ENCODE measurements around the gene CLOCK. TPM values are rescaled to one million over a fixed set of nuclear protein-coding genes. Genes with fewer than 3 reads are reported as not detected.

CLOCK gene
- total and polyA plus RNA-seq, 2 of the 8 experiments (the other 6 are each of a cell fraction or from before 2014, with no cell fraction given): 7.7 to 24.2 TPM

GRCh38 chr4:55438314-55438713 lies 108.4 kb downstream of the CLOCK start:
- H3K23me2 ChIP-seq (ENCODE audit: low read depth, low read length): no peaks in the 10 kb centered on the region
- ChIA-PET CTCF (ENCODE audit: partially characterized antibody) (interaction anchor here (0.9 to 2.5 kb wide), 5 partner anchors 10 to 431 kb away, joined by 3 to 8 read pairs (median 5); partner anchors contain the start of gene SRD5A3), POLR2A (ENCODE audit: partially characterized antibody) (interaction anchor here (0.7 to 1.8 kb wide), 4 partner anchors 10 to 23 kb away, joined by 3 to 5 read pairs (median 3); no protein-coding TSS in a partner anchor)
- H2BK20ac ChIP-seq (ENCODE audit: low read length): no peak overlapping the region
- H2BK12ac ChIP-seq (ENCODE audit: low read depth, low read length): no peak overlapping the region
- H2AK5ac ChIP-seq (ENCODE audit: low read depth, low read length): no peak overlapping the region
- H3K4me2 ChIP-seq (ENCODE audit: insufficient read depth in 1 of 2, low read depth in 2 of 2, low read length in 2 of 2): no peak overlapping the region
- no peak overlapping the region for H3K4ac ChIP-seq (replicated peaks; ENCODE audit: insufficient read length, low read depth, low read length)
- 89% methylated on average over 2 of the region's 2 CpGs; no CpG with 5 or more reads in 1 of the 2 experiments for WGBS, 2 experiments (ENCODE audit: extremely low coverage in 1 of 2, insufficient coverage in 1 of 2, insufficient read length in 1 of 2, insufficient replicate concordance in 2 of 2, low coverage in 1 of 2, low lambda C conversion rate in 2 of 2, missing lambda C conversion rate in 1 of 2)
- H3K79me2 ChIP-seq (ENCODE audit: control insufficient read depth in 1 of 2, insufficient read depth in 2 of 2, low read length in 2 of 2): no peaks in the 10 kb centered on the region
- H3K4me1 ChIP-seq (replicated peaks in 1 of 4; ENCODE audit: control insufficient read depth in 3 of 4, insufficient read depth in 4 of 4, low read length in 3 of 4): no peaks in the 10 kb centered on the region
- H2AFZ ChIP-seq (ENCODE audit: low read length): no peak overlapping the region
- FAIRE-seq: no peak
- no peak overlapping the region for H3K9ac ChIP-seq (replicated peaks in 1 of 4; ENCODE audit: extremely low read depth in 1 of 4, low read depth in 3 of 4, low read length in 3 of 4)
- no peak overlapping the region for H4K91ac ChIP-seq (replicated peaks; ENCODE audit: insufficient read length, low read length)
- H3K36me3 ChIP-seq (ENCODE audit: control insufficient read depth in 2 of 4, insufficient read depth in 4 of 4, low read length in 3 of 4): peaks cover 0 to 25% (median 16%) of the 10 kb centered on the region in 4 experiments; a peak in 6 of 8 replicates
- no peaks in the 10 kb centered on the region for H4K20me1 ChIP-seq (replicated peaks in 1 of 2; ENCODE audit: control insufficient read depth in 1 of 2, insufficient read depth in 2 of 2, low read length in 2 of 2)
- H2BK15ac ChIP-seq (ENCODE audit: low read length): no peak overlapping the region
- H3K9me3 ChIP-seq (ENCODE audit: insufficient read depth in 2 of 2, low read depth in 1 of 2, low read length in 1 of 2): no peaks in the 10 kb centered on the region
- no peak overlapping the region for H3K23ac ChIP-seq (ENCODE audit: insufficient read length)
- H3K4me3 ChIP-seq (ENCODE audit: extremely low read depth in 1 of 4, insufficient read depth in 2 of 4, low read depth in 3 of 4, low read length in 4 of 4): no peak overlapping the region
- H3K14ac ChIP-seq (ENCODE audit: insufficient read length): no peak overlapping the region
- no peak overlapping the region for H4K5ac ChIP-seq (ENCODE audit: insufficient read length, low read depth, low read length)
- no peak overlapping the region for H3K56ac ChIP-seq (replicated peaks; ENCODE audit: insufficient read length, low read depth, low read length)
- no peak for DNase-seq (ENCODE audit: low read depth in 1 of 2, low spot score in 2 of 2)
- H4K8ac ChIP-seq (ENCODE audit: extremely low read depth, insufficient read depth, low read length): no peak overlapping the region
- no peaks in the 10 kb centered on the region for H3K79me1 ChIP-seq (ENCODE audit: low read depth, low read length)
- H3K18ac ChIP-seq (ENCODE audit: extremely low read depth, low read length): no peak overlapping the region
- H2BK120ac ChIP-seq (replicated peaks; ENCODE audit: low read depth, low read length): no peak overlapping the region
- H3K27ac ChIP-seq (ENCODE audit: low read depth, low read length): no peak overlapping the region
- no peak overlapping the region for H2BK5ac ChIP-seq (ENCODE audit: low read depth, low read length)
- H3K27me3 ChIP-seq (replicated peaks in 1 of 4; ENCODE audit: control insufficient read depth in 3 of 4, extremely low read depth in 1 of 4, insufficient read depth in 3 of 4, low read length in 3 of 4): no peaks in the 10 kb centered on the region
- TF ChIP-seq BRCA1 (IDR thresholded peaks at IDR 0.05; ENCODE audit: low read depth, low read length): no peak
- TF ChIP-seq POU5F1 (IDR thresholded peaks at IDR 0.05; ENCODE audit: low read depth, low read length): no peak
- no peak for TF ChIP-seq BCL11A (IDR thresholded peaks at IDR 0.05; ENCODE audit: low read depth in 2 of 2, low read length in 2 of 2)
- no peak for TF ChIP-seq KDM4A (IDR thresholded peaks at IDR 0.05; ENCODE audit: low read depth, low read length, severe bottlenecking)
- TF ChIP-seq RNF2 (IDR thresholded peaks at IDR 0.05; ENCODE audit: borderline replicate concordance, low read depth, low read length, missing control alignments, poor library complexity, severe bottlenecking): no peak
- no peak for TF ChIP-seq ZNF274 (IDR thresholded peaks at IDR 0.05; ENCODE audit: borderline replicate concordance, extremely low read depth, low read length)
- TF ChIP-seq KDM1A (IDR thresholded peaks at IDR 0.05; ENCODE audit: borderline replicate concordance, low read length): no peak
- TF ChIP-seq, protein P1, sequence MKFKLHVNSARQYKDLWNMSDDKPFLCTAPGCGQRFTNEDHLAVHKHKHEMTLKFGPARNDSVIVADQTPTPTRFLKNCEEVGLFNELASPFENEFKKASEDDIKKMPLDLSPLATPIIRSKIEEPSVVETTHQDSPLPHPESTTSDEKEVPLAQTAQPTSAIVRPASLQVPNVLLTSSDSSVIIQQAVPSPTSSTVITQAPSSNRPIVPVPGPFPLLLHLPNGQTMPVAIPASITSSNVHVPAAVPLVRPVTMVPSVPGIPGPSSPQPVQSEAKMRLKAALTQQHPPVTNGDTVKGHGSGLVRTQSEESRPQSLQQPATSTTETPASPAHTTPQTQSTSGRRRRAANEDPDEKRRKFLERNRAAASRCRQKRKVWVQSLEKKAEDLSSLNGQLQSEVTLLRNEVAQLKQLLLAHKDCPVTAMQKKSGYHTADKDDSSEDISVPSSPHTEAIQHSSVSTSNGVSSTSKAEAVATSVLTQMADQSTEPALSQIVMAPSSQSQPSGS (IDR thresholded peaks at IDR 0.05; ENCODE audit: low read length): no peak
- TF ChIP-seq CREB1 (IDR thresholded peaks at IDR 0.05): no peak
- no peak for TF ChIP-seq CHD1 (IDR thresholded peaks at IDR 0.05; ENCODE audit: low read depth, low read length)
- no peak for TF ChIP-seq ASH2L (IDR thresholded peaks at IDR 0.05; ENCODE audit: low read length)
- TF ChIP-seq EZH2 (IDR thresholded peaks at IDR 0.05; ENCODE audit: low read depth, low read length, severe bottlenecking): no peak
- TF ChIP-seq JUND (IDR thresholded peaks at IDR 0.05; ENCODE audit: low read length): no peak

All from H1 (cell line).